Activated CD8-positive, alpha-beta memory T cell treated with anti-CD3 and anti-CD28 coated beads, Interleukin-2, amount 50 U/mL, for 1 hour (primary cell): ENCODE measurements around the gene MSH5.

Experiments used
- DNase-seq: peaks from one replicate; pipeline ENCODE4 v3.0.0-alpha.2; 2020; ENCODE audit errors: extremely low read depth

The MSH5 gene

GRCh38 chr6:31713465-31713864, 26.3 kb upstream of the MSH5 start:
- DNase-seq, result no peak

- no peak for DNase-seq
Measured at GRCh38 chr6:31713991-31714684, 25.7 kb upstream of the MSH5 start.

GRCh38 chr6:31715022-31715958, 24.5 kb upstream of the MSH5 start, which contains the start of gene LY6G6D:
Gene LY6G6D (plus strand): TSS chr6:31715348. CDS start chr6:31715356, 8 bp downstream.
- DNase-seq, result no peak

- DNase-seq, result no peak
Measured at GRCh38 chr6:31717499-31718222, 22.1 kb upstream of the MSH5 start.

- DNase-seq, result no peak
Measured at GRCh38 chr6:31718265-31718664, 21.5 kb upstream of the MSH5 start.

GRCh38 chr6:31719001-31719400, 20.8 kb upstream of the MSH5 start:
- no peak for DNase-seq

- DNase-seq, result no peak
Measured at GRCh38 chr6:31720196-31720770, 19.5 kb upstream of the MSH5 start.

- DNase-seq, result no peak
Measured at GRCh38 chr6:31721351-31722020, 18.3 kb upstream of the MSH5 start, which contains the start of gene LY6G6C. Gene LY6G6C (minus strand): TSS chr6:31721746. CDS start chr6:31721679, 67 bp downstream.

GRCh38 chr6:31722173-31722572, 17.6 kb upstream of the MSH5 start:
- DNase-seq, result no peak

GRCh38 chr6:31723245-31723979, 16.4 kb upstream of the MSH5 start, which contains the start of gene MPIG6B:
Gene MPIG6B (plus strand): TSS chr6:31723373. CDS start chr6:31723384, 11 bp downstream.
- DNase-seq, result no peak

GRCh38 chr6:31723980-31724691, 15.7 kb upstream of the MSH5 start:
- DNase-seq, result no peak

- DNase-seq, result no peak
Measured at GRCh38 chr6:31725502-31726350, 14.1 kb upstream of the MSH5 start.

- no peak for DNase-seq
Measured at GRCh38 chr6:31727034-31727716, 12.6 kb upstream of the MSH5 start.

GRCh38 chr6:31727717-31728671, 11.8 kb upstream of the MSH5 start:
- no peak for DNase-seq

GRCh38 chr6:31728767-31729514, 10.9 kb upstream of the MSH5 start, which contains the start of gene DDAH2:
Gene DDAH2 (minus strand): TSS chr6:31729299. CDS start chr6:31729161, 138 bp downstream.
- no peak for DNase-seq

GRCh38 chr6:31729515-31729978, 10.3 kb upstream of the MSH5 start:
- peak; percentile 60 for DNase-seq
